Hepatic stellate cell (primary cell): Measurements from ENCODE around the gene SERPINA9.
"Not testable (repeated sequence)": the region's sequence is repeated elsewhere in the genome, so short reads cannot be mapped to it uniquely, and the experiment has no call there.

Experiments
- DNase-seq: peaks from one replicate; pipeline ENCODE4 v3.0.0; 2011; ENCODE audit warnings: low spot score

SERPINA9 gene

GRCh38 chr14:94476023-94476422, at the start of gene SERPINA9:
Gene SERPINA9 (minus strand): TSS chr14:94476197. CDS start chr14:94469840, 6,357 bp downstream.
- DNase-seq, result no peak

- no peak for DNase-seq
Measured at GRCh38 chr14:94524093-94524492, 48.1 kb upstream of the SERPINA9 start.

GRCh38 chr14:94523265-94523664, 47.3 kb upstream of the SERPINA9 start:
- DNase-seq, result no peak

GRCh38 chr14:94522115-94522724, 46.2 kb upstream of the SERPINA9 start:
- DNase-seq, result no peak

GRCh38 chr14:94521375-94522114, 45.5 kb upstream of the SERPINA9 start:
- no peak for DNase-seq

- no peak for DNase-seq
Measured at GRCh38 chr14:94517641-94518257, 41.8 kb upstream of the SERPINA9 start.

- no peak for DNase-seq
Measured at GRCh38 chr14:94517248-94517640, 41.2 kb upstream of the SERPINA9 start.

- DNase-seq, result no peak
Measured at GRCh38 chr14:94515856-94516255, 39.9 kb upstream of the SERPINA9 start.

GRCh38 chr14:94515426-94515825, 39.4 kb upstream of the SERPINA9 start:
- DNase-seq, result no peak

GRCh38 chr14:94514351-94514750, 38.4 kb upstream of the SERPINA9 start:
- DNase-seq, result no peak

GRCh38 chr14:94510481-94510880, 34.5 kb upstream of the SERPINA9 start:
- not testable (repeated sequence) for DNase-seq

- no peak for DNase-seq
Measured at GRCh38 chr14:94509356-94509755, 33.4 kb upstream of the SERPINA9 start, which contains the start of gene SERPINA12. Gene SERPINA12 (minus strand): TSS chr14:94509469. CDS start chr14:94498397, 11,072 bp downstream.

- DNase-seq, result no peak
Measured at GRCh38 chr14:94505641-94506040, 29.6 kb upstream of the SERPINA9 start.

GRCh38 chr14:94505206-94505605, 29.2 kb upstream of the SERPINA9 start:
- DNase-seq, result no peak

- no peak for DNase-seq
Measured at GRCh38 chr14:94501588-94502516, 25.9 kb upstream of the SERPINA9 start.

- no peak for DNase-seq
Measured at GRCh38 chr14:94500264-94500663, 24.3 kb upstream of the SERPINA9 start.

- no peak for DNase-seq
Measured at GRCh38 chr14:94499673-94500072, 23.7 kb upstream of the SERPINA9 start.

- DNase-seq, result no peak
Measured at GRCh38 chr14:94498215-94498614, 22.2 kb upstream of the SERPINA9 start.

GRCh38 chr14:94494085-94494484, 18.1 kb upstream of the SERPINA9 start:
- no peak for DNase-seq

- DNase-seq, result no peak
Measured at GRCh38 chr14:94491511-94491910, 15.5 kb upstream of the SERPINA9 start.

GRCh38 chr14:94489336-94489735, 13.3 kb upstream of the SERPINA9 start:
- no peak for DNase-seq

- no peak for DNase-seq
Measured at GRCh38 chr14:94486883-94487282, 10.9 kb upstream of the SERPINA9 start.
